Gastroesophageal sphincter (tissue), 3 donors: ENCODE measurements around the gene SEC14L3.

Experiments
- EP300 ChIP-seq: sonication (generic); formaldehyde crosslinking; IDR thresholded peaks from one replicate; pipeline ENCODE4 v1.6.1; 2017; ENCODE audit warnings: antibody characterized with exemption, mild to moderate bottlenecking
- POLR2A ChIP-seq, 2 donors: fragments of 450-650 bp; IDR thresholded peaks; one replicate each; pipeline ENCODE4 v1.6.1; 2017; ENCODE audit warnings: antibody characterized with exemption in 2 of 2, mild to moderate bottlenecking in 2 of 2, moderate library complexity in 1 of 2
- POLR2AphosphoS5 ChIP-seq: sonication (generic); formaldehyde crosslinking; IDR thresholded peaks from one replicate; pipeline ENCODE4 v1.6.1; 2017; ENCODE audit warnings: antibody characterized with exemption
- TF ChIP-seq, protein P1 (sequence below), 4 experiments: fragments of 200-600 bp in 2 of 4; fragments of 450-650 bp in 2 of 4; sonication (generic) in 1 of 4; IDR thresholded peaks; one replicate each; pipeline ENCODE4 v1.5.1; 2017 to 2019; ENCODE audit warnings: antibody characterized with exemption in 4 of 4, mild to moderate bottlenecking in 2 of 4, moderate library complexity in 2 of 4

DNA sequence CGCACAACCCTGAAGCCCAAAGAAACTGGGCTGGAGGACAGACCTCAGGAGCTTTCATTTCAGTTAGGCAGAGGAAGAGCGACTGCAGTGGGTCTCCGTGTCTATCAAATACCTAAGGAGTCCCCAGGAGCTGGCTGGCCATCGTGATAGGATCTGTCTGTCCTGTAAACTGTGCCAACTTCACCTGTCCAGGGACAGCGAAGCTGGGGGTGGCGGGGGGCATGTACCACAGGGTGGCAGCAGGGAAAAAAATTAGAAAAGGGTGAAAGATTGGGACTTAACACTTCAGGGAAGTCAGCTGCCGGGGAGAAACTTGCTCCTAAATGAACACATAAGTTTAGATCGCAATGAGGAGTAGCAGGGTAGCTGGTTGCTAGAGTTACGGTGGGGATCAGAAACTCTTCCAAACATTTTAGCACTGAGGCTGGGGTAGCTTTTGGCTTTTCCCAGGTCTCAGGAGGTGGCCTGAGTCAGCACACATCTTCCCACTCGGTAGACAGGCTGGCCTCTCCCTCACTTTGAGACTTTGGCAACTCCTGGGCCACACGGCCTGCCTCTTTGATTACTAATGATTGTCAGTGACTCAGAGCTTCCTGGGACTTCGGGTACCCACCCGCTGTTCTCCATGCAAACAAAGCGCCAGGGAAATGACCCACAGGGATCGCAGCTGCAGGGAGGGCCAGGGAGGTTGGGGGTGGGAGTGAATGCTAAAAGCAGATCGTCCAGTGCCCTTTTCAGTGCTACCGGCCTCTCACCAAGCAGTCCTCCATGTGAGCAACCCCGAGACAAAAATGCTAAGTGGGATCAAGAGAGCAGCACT is 49.1 kb downstream of the SEC14L3 start:
- peak; percentile 94 for TF ChIP-seq POLR2AphosphoS5
- TF ChIP-seq, protein P1, sequence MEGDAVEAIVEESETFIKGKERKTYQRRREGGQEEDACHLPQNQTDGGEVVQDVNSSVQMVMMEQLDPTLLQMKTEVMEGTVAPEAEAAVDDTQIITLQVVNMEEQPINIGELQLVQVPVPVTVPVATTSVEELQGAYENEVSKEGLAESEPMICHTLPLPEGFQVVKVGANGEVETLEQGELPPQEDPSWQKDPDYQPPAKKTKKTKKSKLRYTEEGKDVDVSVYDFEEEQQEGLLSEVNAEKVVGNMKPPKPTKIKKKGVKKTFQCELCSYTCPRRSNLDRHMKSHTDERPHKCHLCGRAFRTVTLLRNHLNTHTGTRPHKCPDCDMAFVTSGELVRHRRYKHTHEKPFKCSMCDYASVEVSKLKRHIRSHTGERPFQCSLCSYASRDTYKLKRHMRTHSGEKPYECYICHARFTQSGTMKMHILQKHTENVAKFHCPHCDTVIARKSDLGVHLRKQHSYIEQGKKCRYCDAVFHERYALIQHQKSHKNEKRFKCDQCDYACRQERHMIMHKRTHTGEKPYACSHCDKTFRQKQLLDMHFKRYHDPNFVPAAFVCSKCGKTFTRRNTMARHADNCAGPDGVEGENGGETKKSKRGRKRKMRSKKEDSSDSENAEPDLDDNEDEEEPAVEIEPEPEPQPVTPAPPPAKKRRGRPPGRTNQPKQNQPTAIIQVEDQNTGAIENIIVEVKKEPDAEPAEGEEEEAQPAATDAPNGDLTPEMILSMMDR (IDR thresholded peaks at IDR 0.05) = no peak
- TF ChIP-seq POLR2A (IDR thresholded peaks at IDR 0.05) = no peak
- no peak for TF ChIP-seq EP300
